ENCODE results near the gene PRKCH.

- no peak for TF ChIP-seq POLR2A (IDR thresholded peaks at IDR 0.05)
- no peak for TF ChIP-seq CTCF (IDR thresholded peaks at IDR 0.05)
Measured at GRCh38 chr14:61387076-61387475, 65.7 kb downstream of the PRKCH start.

Data from body of pancreas (tissue), 4 donors.